Activated naive CD8-positive, alpha-beta T cell treated with anti-CD3 and anti-CD28 coated beads, Interleukin-2, amount 50 U/mL, for 16 hours (primary cell): ENCODE data around the gene TMEM181.
"Not testable (repeated sequence)": the region's sequence is repeated elsewhere in the genome, so short reads cannot be mapped to it uniquely, and the experiment has no call there.

Experiments used
- DNase-seq: peaks from one replicate; pipeline ENCODE4 v3.0.0-alpha.2; 2020; ENCODE audit warnings: low read depth, low spot score

The TMEM181 gene

DNA sequence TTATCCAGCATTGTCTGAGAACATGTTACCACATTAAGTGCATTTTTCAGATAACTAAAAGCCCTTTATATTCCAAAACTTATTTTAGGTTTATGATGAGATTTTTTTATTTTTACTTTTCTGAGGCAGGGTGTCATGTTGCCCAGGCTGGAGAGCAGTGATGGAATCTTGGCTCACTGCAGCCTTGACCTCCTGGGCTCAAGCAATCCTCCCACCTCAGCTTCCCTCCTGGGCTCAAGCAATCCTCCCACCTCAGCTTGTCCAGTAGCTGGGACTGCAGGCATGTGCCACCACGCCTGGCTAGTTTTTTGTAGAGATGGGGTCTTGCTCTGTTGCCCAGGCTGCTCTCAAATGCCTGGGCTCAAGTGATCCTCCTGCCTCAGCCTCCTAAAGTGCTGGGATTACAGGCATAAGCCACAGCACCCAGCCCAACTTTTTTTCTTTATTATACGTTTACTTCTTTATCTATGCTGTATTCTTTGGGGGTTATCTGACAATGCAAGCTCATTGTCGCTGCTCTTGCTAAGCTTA, 78.5 kb downstream of the TMEM181 start:
- no peak for DNase-seq

- DNase-seq, result no peak
These were observed 79.2 kb downstream of the TMEM181 start for GRCh38 chr6:158639056-158639455.

DNA sequence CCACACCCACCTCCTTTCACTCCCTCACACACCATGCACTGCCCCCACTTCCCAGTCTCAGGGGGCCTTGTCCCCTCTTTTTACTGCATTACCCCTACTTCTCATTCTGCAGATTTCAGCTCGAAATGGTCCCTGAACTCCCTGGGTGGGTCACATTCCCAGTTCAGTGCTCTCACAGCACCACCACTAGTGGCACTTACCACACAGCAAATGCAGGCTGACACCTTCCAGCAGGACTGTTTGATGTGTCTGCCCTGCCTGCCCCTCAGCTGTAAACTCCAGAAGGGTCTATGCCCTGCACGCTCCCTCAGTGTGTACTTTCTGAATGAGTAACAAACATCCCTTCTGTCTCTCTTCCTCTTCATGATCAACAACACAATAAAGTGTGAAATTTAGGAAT, 80.6 kb downstream of the TMEM181 start:
- DNase-seq, result no peak

- DNase-seq, result no peak
These were observed 82.3 kb downstream of the TMEM181 start for GRCh38 chr6:158642097-158642601.

DNA sequence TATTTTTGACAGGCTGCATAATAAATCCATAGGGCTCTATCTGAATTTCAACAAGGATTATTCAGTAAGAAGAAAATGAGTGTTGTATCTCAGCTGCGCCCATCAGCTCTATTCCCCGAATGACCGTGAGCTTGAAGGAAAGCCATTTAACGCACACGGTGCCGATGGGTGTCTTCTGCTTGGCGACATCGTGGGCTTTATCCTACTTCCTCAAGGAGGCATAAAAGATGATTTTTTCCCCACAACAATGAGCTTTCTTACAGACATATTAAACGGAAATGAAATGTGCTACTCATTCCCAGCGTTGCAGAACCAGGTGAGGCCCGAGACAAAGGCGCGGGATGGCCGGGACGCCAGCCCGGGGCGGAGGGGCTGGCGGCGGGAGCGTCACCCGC, 83.9 kb downstream of the TMEM181 start:
- no peak for DNase-seq

- peak; percentile 72 for DNase-seq
These were observed 84.6 kb downstream of the TMEM181 start, which contains the start of gene DYNLT1 for GRCh38 chr6:158644231-158645063. TSS of gene DYNLT1 (minus strand) at chr6:158644743. CDS start at chr6:158644708, 35 bp downstream.

DNA sequence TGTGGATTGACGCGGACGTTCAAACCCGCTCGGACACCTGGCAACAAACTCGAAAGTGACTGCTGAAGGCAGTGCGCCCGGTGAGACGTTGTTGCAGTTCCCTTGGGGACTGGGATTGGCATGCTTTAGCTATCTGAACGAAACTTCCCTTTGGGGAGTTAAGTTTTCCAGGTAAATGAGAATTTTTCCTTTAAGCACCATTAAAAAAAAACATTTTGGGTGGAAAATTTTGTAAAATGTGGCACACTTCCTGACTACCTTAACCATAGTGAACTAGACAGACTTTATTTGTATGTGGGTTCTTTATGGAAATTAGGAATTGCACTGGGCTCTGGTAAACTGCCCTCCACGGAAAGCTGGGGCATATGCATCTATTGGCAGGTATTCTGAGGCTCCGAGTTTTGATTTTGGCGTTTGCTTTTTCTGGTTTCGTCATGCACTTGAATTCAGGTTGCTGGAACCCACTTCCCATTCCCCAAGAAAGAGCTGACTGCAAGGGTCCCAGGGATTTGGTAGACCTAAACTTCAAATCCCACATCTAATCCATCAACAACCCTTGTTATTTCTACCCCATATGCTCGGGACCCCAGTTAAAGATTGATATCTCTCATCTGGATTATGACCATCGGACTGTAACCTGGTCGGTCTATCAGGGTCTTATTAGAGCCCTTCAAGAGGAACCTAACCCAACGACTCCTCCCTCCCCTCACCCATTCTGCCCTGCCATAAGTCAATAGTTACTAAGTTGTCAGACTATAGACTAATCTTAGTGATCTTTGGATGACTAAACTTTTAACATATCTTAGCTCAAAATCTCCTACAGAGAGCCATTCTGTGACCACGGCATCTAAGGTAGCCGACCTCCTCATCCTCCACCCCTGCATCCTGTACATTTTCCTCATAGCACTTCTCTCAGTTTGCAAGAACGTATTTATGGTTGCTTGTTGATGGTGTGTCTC, 85.5 kb downstream of the TMEM181 start:
- no peak for DNase-seq

GRCh38 chr6:158646023-158646910, 86.4 kb downstream of the TMEM181 start:
- DNase-seq, result no peak

DNA sequence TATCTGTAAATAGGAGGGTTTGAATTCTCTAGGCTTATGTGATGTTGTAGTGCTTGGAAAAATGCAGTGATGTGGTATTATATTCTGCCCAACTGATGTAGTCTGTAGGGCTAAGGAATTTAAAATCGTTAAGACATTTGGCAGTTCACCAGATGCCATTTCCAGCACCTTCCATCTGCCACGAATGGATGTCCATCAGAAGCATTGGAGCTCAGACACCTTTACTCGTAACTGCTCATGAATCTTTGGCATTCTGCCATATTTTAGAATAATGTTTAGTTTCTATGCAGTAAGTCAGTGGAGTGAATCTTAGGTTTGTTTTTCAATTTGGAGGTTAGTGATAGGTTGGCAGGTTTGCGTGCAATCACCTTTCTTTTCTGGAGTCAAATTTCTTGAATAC, 87.6 kb downstream of the TMEM181 start:
- DNase-seq, result no peak

- no peak for DNase-seq
These were observed 88.8 kb downstream of the TMEM181 start for GRCh38 chr6:158648682-158649131.

- peak; percentile 33 for DNase-seq
These were observed 89.6 kb downstream of the TMEM181 start, which contains the start of gene SYTL3 for GRCh38 chr6:158649289-158650143. TSS of gene SYTL3 (plus strand) at chr6:158650054. CDS start at chr6:158663269, 13,215 bp downstream.

- not testable (repeated sequence) for DNase-seq
These were observed 92.3 kb downstream of the TMEM181 start for GRCh38 chr6:158651981-158652737.

GRCh38 chr6:158653577-158654354, 93.9 kb downstream of the TMEM181 start:
- DNase-seq, result peak; percentile 67

DNA sequence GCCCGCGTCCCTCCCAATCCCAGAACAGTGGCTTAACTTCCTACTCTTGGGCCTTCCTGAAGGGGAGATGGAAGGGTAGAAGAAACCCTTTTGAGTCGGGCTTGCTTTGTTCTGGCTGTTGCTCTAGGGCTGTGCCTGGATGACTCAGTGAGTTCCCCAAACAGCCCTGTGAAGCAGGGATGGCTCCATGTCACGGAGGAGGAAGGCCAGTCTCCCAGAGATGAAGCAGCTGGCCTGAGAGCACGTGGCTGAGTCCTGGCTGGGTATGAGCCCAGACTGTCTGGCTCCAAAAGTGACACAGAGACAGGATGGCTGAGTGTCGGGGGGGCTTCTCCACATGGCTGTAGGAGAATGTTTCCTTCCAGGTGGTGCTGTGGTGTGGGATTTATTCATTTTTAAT, 94.6 kb downstream of the TMEM181 start:
- no peak for DNase-seq

- DNase-seq, result no peak
These were observed 95.1 kb downstream of the TMEM181 start for GRCh38 chr6:158654960-158655489.

- no peak for DNase-seq
These were observed 95.9 kb downstream of the TMEM181 start for GRCh38 chr6:158655569-158656450.

DNA sequence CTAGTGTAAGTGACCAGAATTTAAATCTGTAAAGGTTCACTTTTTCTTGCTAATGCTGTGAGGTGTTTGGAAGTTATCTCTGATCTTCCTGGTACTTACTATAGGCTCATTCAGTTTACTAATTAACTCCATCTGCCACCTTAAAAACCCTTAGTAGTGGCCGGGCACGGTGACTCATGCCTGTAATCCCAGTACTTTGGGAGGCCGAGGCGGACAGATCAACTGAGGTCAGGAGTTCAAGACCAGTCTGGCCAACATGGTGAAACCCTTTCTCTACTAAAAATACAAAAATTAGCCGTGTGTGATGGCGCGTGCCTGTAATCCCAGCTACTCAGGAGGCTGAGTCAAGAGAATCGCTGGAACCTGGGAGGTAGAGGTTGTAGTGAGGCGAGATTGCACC, 97.1 kb downstream of the TMEM181 start:
- DNase-seq, result not testable (repeated sequence)
